IPS-18c (cell line): Measurements from ENCODE around the gene SNTG2.

Experiments used
- H3K4me3 ChIP-seq: 2 replicates; pipeline ENCODE4 v1.7.0; 2013; ENCODE audit warnings: low read depth, mild to moderate bottlenecking, low read length, moderate library complexity; ENCODE audit not compliant: insufficient read depth
- H3K9me3 ChIP-seq: one replicate; pipeline ENCODE4 v1.6.1; 2013; ENCODE audit warnings: mild to moderate bottlenecking, low read length, moderate library complexity; ENCODE audit not compliant: control insufficient read depth, insufficient read depth

Gene SNTG2

DNA sequence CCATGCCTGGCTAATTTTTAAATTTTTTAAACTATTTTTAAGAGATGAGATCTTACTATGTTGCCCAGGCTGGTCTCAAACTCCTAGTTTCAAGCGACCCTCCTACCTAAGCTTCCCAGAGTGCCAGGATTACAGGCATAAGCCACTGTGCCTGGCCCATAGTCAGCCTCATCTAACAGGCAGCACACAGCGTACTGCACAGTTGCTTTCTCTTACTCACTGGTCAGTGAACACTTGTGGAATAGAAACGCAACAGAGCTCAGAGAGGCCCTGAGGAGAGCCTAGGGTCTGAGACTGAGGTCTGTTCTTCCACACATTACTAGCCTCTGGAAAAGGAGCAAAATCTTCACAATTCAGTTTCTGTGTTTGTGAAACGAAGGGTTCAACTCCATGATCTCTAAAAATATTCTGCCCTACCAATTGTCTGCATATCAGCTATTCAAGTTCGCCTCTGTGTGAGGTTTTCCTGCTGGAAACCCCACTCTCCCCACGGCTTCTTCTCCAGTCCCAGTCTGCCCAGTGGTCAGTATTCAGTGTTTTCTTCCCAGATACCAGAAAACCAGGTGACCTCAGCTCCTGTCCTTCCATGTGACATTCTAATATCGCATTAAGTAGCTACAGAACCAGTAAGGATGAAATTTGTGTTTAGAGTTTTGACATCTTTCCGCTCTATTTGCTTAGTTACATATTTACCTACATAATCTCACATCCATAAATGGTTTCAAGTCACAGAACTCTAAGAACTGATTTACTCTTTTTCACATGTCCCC is 26.6 kb upstream of the SNTG2 start:
- no peaks in the 10 kb centered on the region for H3K9me3 ChIP-seq
- no peak overlapping the region for H3K4me3 ChIP-seq

DNA sequence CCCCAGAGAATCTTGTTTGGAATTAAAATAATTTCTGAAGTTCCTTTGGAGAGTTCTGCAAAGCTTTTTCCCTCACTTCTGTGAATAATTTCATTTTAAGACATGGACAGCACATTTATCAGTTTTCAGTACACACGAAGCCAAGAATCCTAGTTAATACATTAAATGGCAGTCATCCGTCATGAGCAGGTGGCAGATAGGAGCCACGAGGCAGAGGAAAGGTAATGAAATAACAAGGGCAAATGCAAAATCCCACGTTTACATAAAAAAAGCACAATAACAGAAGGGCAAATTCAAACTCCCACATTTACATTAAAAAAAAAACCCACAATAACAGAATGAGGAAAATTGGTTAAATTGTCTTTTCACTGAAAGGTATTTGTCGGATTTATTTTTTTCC is 25.9 kb upstream of the SNTG2 start:
- no peak overlapping the region for H3K4me3 ChIP-seq

DNA sequence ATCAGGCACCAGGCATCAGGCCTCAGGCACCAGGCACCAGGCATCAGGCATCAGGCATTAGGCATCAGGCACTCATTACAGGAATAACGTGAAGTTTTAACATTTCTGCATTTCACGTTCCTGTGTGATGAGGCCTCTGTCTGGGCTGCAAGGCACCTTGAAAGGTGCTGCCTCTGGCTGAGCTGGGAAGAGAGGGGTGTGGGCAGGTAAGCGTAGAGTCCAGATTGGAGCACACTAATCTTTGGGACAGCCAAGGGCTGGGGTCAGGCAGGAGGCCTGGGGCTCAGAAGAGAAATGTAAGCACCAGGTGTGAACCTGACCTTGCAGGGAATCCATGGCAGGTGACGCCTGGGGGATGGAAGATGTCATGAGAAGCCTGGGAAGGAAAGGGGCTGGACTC is 25.3 kb upstream of the SNTG2 start:
- Histone ChIP-seq H3K4me3 (no peak overlapping the region), H3K9me3 (no peaks in the 10 kb centered on the region)

More for the DNA sequence above, 25.9 kb upstream of the SNTG2 start:
- no peaks in the 10 kb centered on the region for H3K9me3 ChIP-seq

DNA sequence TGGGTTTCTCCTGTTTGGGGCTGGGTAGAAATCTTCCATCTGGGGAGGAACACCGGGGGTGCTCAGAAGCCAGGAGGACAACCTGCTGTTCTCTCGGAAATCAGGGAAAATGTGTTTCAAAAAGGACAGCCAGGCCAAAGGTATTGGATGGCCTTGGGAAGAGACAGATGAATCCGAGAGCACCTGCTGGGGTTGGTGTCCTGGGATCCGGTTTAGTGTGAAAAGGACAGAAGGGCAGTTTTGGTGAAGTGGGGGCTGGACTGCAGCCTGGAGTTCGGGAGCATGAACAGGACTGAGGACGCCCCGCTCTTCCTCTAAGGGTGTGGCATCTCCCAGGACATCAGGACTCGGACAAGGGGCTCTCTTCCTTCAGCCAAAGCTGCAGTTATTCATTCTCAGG is 24.9 kb upstream of the SNTG2 start:
- Histone ChIP-seq H3K9me3 (no peaks in the 10 kb centered on the region), H3K4me3 (no peak overlapping the region)

DNA sequence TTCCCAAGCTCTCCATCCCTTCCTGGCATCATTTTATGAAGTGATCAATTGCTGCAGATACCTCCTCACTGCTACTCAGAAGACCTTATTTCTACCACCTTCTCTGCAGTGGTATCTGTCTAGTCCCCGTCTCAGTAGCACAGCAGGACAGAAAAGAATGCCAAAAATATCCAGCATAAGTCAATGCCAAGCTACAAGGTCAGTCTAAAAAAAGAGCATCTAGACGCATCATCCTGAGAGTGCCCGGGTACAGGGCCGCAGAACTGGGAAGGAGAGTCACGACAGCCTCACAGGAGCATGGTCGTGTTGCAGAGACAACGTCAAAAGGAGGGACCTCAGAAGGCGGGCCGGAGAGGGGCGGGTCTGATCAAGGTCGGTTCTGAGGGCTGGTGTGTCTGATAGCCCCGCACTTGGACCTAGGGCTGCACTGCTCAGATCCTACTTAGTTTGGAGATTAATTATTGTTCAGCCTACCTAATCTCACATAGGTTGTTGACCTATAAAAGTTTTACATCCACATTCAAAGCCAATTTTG is 24.3 kb upstream of the SNTG2 start:
- Histone ChIP-seq H3K9me3 (no peaks in the 10 kb centered on the region), H3K4me3 (no peak overlapping the region)

DNA sequence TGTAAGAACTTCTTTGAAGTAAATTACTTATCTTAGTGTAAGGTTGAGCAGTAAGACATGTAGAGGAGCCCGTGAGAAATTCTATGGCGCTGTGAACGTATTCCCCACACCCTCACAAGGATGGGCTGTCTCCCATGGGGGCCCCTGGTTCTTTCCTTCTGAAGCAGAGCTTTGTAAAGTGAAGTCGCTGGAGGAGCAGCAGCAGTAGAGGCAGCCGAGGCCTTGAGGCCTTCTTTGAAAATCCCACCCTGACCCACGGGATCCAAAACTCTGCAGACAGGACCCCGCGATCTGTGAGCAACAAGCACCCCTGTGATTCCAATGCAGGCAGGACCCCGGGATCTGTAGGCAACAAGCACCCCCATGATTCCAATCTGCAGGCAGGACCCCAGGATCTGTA is 23.8 kb upstream of the SNTG2 start:
- Histone ChIP-seq H3K4me3 (no peak overlapping the region), H3K9me3 (no peaks in the 10 kb centered on the region)

DNA sequence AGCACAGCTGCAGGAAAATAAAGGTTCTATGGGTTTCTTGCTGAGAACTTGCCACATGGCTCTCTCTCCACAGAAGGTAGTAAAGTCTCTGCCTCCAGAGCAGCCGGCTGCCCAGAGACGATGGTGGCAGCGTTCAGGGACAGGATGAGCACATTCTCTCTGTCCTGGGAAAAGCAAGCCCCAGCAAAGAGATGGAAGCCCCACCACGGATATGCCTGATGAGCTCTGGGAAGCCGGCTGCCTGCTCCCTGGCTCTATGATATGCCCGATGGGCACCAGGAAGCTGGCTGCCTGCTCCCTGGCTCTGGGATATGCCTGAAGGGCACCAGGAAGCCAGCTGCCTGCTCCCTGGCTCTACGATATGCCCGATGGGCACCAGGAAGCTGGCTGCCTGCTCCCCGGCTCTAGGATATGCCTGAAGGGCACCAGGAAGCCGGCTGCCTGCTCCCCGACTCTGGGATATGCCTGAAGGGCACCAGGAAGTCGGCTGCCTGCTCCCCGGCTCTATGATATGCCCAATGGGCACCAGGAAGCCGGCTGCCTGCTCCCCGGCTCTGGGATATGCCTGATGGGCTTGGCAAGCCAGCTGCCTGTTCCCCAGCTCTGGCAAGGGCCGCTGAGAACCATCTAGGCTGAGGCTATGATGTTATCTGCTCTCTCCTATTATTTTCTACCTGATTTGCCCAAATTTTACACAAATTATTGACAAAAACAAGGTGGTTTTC is 21.5 kb upstream of the SNTG2 start:
- Histone ChIP-seq H3K4me3 (no peak overlapping the region), H3K9me3 (no peaks in the 10 kb centered on the region)

DNA sequence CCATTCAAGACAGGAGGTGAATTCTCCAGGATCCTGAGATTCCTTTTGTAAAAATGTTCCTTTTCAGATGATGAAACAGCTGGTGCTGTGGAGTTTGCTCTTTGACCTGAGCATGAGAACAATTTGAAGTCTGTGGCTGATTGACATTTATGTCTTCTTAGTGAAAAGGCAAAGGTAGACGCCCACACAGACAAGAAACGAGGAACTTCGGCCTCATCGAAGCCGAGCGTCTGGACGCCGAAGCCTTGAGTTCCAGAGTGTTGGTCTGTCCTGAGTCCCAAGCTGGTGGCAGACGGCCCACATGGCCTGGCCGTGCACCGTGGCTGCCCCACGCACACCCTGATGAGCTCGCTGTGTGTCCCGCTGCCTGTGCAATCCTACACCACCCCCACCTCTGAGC is 20.7 kb upstream of the SNTG2 start:
- Histone ChIP-seq H3K4me3 (no peak overlapping the region), H3K9me3 (no peaks in the 10 kb centered on the region)

DNA sequence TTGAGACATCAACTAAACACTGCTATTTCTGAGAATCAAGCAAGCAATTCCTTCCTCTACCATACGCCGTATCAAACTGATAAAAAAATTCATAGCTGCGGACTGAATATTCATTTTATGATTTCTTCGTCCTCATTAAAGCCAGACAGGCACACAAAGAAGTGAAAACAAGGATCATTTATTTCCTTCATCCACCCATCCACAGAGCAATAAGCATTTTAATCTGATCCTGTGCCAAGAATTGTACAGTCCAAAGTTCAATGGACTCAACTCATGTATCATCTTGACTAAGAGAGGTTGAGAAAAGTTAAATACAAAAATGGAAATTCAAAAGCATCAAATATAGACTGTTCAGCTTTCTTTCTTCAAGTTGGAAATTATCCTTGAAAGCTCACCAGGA is 19.7 kb upstream of the SNTG2 start:
- Histone ChIP-seq H3K4me3 (no peak overlapping the region), H3K9me3 (no peaks in the 10 kb centered on the region)

DNA sequence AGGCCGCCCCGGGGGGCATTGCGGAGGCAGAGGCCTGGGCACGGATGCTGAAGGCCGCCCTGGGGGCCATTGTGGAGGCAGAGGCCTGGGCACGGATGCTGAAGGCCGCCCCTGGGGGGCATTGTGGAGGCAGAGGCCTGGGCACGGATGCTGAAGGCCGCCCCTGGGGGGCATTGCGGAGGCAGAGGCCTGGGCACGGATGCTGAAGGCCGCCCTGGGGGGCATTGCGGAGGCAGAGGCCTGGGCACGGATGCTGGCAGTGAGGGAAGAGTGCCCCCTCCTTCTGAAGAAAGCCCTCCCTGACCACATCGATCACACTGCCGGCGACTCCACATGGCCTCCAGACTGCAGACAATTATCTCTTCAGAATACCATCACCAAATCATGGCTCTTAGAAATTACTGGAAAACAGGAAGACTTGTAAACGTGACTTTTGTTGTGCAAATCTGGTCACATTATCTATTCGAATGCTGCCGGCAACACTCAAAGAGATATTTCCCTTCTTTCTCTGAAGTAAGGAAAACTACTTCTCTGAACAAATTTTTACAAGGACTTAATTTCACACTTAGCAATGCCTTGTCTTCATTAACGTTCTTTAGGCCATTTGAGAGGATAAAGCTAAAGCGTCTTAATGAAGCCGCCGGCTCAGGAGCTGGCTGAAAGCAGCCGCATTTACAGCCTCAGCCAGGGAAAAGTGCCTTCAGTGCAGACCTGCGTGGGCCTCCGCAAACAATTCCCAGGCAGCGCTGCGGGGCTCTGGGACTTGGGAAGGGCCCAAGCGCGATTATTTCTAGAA is 18.1 kb upstream of the SNTG2 start:
- Histone ChIP-seq H3K9me3 (no peaks in the 10 kb centered on the region), H3K4me3 (no peak overlapping the region)

DNA sequence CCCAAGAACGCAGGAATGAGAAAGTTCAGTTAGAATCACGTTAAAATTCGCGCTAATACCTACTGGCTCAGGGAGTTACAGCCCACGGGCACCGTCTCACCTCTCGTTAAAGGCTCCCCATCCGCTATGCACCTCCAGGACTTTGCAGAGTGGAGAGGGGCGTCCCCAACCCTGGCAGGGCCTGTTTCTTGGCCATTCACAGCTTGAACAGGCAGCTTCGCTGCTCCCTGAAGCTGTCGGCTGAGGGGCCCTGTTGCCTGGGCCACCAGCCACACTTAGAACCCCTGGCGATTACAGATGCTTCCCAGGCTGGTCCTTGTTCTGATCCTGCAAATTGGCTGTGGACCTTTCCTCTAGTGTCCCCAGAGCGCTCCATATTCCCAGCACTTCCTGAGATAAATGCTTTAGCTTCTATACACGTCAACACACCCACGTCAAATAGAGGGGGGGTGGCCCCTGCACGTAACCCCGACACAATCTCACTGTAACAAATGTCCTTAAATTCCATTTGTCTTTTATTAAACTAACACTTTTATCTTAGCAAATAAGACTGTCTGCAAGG is 16.8 kb upstream of the SNTG2 start:
- no peak overlapping the region for H3K4me3 ChIP-seq
- H3K9me3 ChIP-seq = no peaks in the 10 kb centered on the region

DNA sequence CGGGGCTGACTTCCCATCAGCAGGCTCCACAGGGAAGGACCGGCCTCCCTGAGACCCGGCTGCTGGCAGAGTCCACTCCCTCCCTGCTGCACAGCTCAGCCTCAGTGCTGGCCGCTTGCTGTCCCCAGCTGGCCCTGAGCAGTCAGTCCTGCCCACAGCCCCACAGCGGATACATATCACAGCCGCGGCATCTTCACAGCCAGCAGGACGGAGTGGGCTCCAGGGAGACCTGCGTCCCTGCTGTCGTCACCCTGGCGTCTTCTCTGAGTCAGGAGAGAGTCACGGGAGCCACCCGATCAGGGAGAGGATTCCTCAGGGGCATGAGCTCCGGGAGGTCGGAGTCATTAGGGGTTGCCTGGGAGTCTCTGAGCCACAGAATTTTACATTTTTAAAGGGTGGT is 13.1 kb upstream of the SNTG2 start:
- Histone ChIP-seq H3K4me3 (no peak overlapping the region), H3K9me3 (no peaks in the 10 kb centered on the region)

DNA sequence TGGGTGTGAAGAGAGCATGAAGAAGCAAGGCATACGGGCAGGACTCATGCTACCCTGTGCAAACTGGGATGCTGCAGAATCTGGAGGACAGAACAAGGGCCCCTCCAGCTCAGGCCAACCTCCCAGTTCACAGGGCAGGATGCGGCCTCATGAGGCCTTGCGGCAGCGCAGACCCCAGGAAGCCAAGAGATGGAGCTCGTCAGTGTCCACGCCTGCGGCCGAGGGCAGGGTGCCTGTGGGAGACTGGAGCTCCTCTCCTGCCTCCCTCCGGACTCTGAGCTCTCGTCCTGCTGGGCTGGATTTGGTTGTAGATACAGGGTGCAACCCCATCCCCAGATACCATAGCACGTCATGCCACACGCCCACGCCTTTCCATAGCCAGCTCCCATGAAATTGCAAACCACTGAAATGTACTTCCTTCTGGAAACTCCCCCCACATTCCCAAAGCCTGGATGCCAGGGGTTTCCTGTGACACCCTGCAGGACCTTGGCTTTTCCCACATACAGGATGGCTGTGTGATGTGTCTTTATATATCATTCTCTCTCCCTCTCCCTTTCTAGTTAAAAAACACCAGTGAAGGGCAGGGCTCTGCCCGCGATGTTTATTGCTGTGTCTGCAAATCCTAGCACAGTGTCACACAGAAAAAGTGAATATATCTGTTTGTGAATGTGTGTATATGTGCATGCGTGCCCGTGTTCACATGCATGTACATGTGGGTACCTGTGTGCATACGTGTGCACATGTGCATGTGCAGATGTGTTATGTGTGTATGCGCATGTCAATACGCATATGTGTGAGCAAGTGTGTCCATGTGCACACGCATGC is 12.3 kb upstream of the SNTG2 start:
- Histone ChIP-seq H3K9me3 (no peaks in the 10 kb centered on the region), H3K4me3 (no peak overlapping the region)

DNA sequence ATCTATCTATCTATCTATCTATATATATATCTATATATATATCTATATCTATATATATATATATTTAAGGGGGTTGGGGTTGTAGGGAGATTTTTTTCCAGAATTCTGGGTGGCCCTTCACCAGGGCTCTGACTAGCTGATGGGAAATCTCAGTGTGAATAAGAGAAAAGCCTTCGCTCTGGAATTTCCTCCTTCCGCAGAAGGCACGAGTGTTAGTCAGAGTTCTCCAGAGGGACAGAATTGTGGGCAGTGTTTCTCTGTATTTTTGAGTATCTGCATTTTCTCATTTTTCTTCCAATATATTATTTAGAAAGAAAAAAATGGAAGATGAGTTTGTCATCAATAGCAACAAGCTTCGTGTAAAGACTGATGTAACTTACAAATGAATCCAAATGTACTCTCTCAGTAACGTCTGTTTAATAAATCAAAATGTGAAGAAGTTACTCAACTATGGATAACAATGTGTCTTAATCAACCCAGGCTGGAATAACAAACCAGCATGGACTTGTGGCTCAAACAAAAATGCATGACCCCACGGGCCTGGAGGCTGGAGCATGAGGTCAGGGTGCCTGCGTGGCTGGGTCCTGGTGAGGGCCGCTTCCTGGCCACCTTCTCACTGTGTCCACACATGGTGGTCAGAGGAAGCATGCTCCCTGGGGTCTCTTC is 10.6 kb upstream of the SNTG2 start:
- Histone ChIP-seq H3K4me3 (no peak overlapping the region), H3K9me3 (peaks cover 4% of the 10 kb centered on the region)

DNA sequence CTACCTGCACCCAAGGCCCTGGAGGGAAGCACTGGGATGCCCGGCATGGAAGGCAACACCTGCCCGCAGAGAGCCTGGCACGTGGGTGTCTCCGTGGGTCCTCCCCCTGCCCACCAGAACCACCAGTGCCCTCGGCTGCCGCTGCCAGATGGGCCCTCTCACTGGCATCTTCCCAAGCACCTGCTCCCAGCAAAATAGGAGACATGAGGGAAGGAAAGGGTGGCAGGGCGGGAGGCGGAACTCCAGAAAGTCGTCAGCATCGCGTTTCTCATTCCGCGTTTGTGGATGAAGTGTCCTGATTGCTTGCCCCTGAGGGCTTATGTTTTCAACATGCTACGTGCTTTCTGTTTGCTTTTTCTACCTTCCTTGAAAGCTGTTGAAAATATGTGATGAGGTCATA is 8.8 kb upstream of the SNTG2 start:
- no peak overlapping the region for H3K4me3 ChIP-seq
- peaks cover 4% of the 10 kb centered on the region for H3K9me3 ChIP-seq

DNA sequence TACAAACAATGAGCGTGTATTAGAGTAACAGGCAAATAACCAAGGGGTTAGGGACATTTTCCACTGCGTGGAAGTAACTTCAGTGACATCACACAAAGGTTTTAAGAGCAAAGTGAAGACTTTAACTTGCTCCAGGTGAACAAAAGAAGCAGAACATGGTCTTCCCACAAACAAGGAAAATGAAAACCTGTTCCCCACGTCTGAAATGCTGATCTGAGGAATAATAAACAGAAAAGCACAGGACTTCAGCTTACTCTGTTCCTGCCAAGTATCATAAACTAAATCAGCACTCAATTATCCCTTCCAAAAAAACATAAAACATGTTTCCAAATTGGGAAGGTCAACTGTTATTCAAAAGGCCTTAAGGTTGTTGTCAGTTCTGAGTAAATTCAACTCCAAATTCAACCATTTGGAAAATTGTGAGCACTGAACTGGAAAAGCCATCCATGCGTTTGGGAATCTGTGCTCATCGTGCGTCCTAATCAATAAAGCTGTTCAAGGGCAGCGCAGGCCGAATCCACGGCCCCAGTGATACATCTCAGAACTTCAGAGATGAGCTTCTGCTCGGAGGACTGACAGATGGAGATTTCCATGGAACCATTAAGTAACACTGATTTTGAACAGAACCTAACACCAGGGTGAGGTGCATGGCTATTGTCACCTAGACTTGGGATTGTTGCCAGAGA is 7.7 kb upstream of the SNTG2 start:
- Histone ChIP-seq H3K9me3 (peaks cover 4% of the 10 kb centered on the region), H3K4me3 (no peak overlapping the region)
